H1 (cell line): ENCODE measurements around the gene GOLGA1. TPM values are rescaled to one million over a fixed set of nuclear protein-coding genes. Genes with fewer than 3 reads are reported as not detected.

Experiments
- CTCF ChIA-PET: fragments of 300-600 bp; sonication (Branson Sonifier 250); formaldehyde crosslinking; loops from one replicate; lab custom pipeline; 2021; ENCODE audit not compliant: partially characterized antibody; lab: Charles Lee
- POLR2A ChIA-PET: fragments of 300-600 bp; sonication (Branson Sonifier 250); formaldehyde crosslinking; loops from one replicate; lab custom pipeline; 2021; ENCODE audit warnings: inconsistent platforms; ENCODE audit not compliant: partially characterized antibody; lab: Charles Lee
- DNase-seq, 2 experiments: peaks; one replicate each; pipeline versions ENCODE4 v3.0.0 to v3.0.0-alpha.2; 2010 to 2022; ENCODE audit warnings: low spot score in 2 of 2, low read depth in 1 of 2, mixed read lengths in 1 of 2
- FAIRE-seq: peaks from 2 replicates; lab custom pipeline; 2011; peaks lifted over from hg19 to GRCh38; lab: Jason Lieb, UNC
- H2AFZ ChIP-seq: 2 replicates; pipeline ENCODE4 v1.8.1; 2012; ENCODE audit warnings: low read length, inconsistent platforms
- H2AK5ac ChIP-seq: 2 replicates; pipeline ENCODE4 v1.6.1; 2013; ENCODE audit warnings: low read depth, low read length
- H2BK120ac ChIP-seq: replicated peaks from 2 replicates; pipeline ENCODE3; 2013; ENCODE audit warnings: low read depth, low read length, inconsistent platforms
- H2BK12ac ChIP-seq: 2 replicates; pipeline ENCODE4 v1.6.1; 2013; ENCODE audit warnings: low read depth, low read length
- H2BK15ac ChIP-seq: 2 replicates; pipeline ENCODE4 v1.6.1; 2013; ENCODE audit warnings: low read length
- H2BK20ac ChIP-seq: 2 replicates; pipeline ENCODE4 v1.6.1; 2013; ENCODE audit warnings: low read length
- H2BK5ac ChIP-seq: 2 replicates; pipeline ENCODE4 v1.6.1; 2013; ENCODE audit warnings: low read depth, low read length
- H3K14ac ChIP-seq: 2 replicates; pipeline ENCODE4 v1.6.1; 2013; ENCODE audit warnings: inconsistent platforms; ENCODE audit not compliant: insufficient read length
- H3K18ac ChIP-seq: 2 replicates; pipeline ENCODE4 v1.6.1; 2013; ENCODE audit warnings: low read length; ENCODE audit errors: extremely low read depth
- H3K23ac ChIP-seq: 2 replicates; pipeline ENCODE4 v1.6.1; 2013; ENCODE audit warnings: inconsistent platforms; ENCODE audit not compliant: insufficient read length
- H3K23me2 ChIP-seq: 2 replicates; pipeline ENCODE4 v1.6.1; 2013; ENCODE audit warnings: low read depth, low read length
- H3K27ac ChIP-seq: 2 replicates; pipeline ENCODE4 v1.6.1; 2011; ENCODE audit warnings: low read depth, low read length, inconsistent platforms
- H3K27me3 ChIP-seq, 4 experiments: replicated peaks in 1 of 4; 1 replicate in 1 of 4; 2 replicates in 3 of 4; pipeline versions ENCODE4 v1.6.1 to v1.8.1; 2011 to 2013; ENCODE audit warnings: low read length in 3 of 4, mild to moderate bottlenecking in 3 of 4, inconsistent platforms in 2 of 4, mixed read lengths in 2 of 4, moderate library complexity in 1 of 4; ENCODE audit not compliant: control insufficient read depth in 3 of 4, insufficient read depth in 3 of 4; ENCODE audit errors: extremely low read depth in 1 of 4
- H3K36me3 ChIP-seq, 4 experiments: 2 replicates each; pipeline versions ENCODE4 v1.6.1 to v1.8.1; 2011 to 2013; ENCODE audit warnings: mild to moderate bottlenecking in 4 of 4, low read length in 3 of 4, moderate library complexity in 2 of 4, control low read depth in 1 of 4, inconsistent platforms in 1 of 4; ENCODE audit not compliant: insufficient read depth in 4 of 4, control insufficient read depth in 2 of 4
- H3K4ac ChIP-seq: replicated peaks from 2 replicates; pipeline ENCODE3; 2013; ENCODE audit warnings: low read length, low read depth, mixed read lengths, inconsistent platforms; ENCODE audit not compliant: insufficient read length
- H3K4me1 ChIP-seq, 4 experiments: replicated peaks in 1 of 4; 1 replicate in 1 of 4; 2 replicates in 3 of 4; pipeline versions ENCODE4 v1.6.1 to v1.8.1; 2011 to 2013; ENCODE audit warnings: low read length in 3 of 4, inconsistent platforms in 2 of 4, mixed read lengths in 1 of 4; ENCODE audit not compliant: insufficient read depth in 4 of 4, control insufficient read depth in 3 of 4
- H3K4me2 ChIP-seq, 2 experiments: 2 replicates each; pipeline versions ENCODE4 v1.6.1 to v1.8.1; 2011 to 2013; ENCODE audit warnings: low read depth in 2 of 2, low read length in 2 of 2, control low read depth in 1 of 2, inconsistent platforms in 1 of 2, mild to moderate bottlenecking in 1 of 2; ENCODE audit not compliant: insufficient read depth in 1 of 2
- H3K4me3 ChIP-seq, 4 experiments: fragments of 200-600, 300-600 bp in 1 of 4; sonication (generic), shearing (Covaris generic), sonication (Bioruptor Twin) in 1 of 4; 2 replicates each; pipeline versions ENCODE4 v1.5.1 to v1.8.1; 2011 to 2016; ENCODE audit warnings: low read length in 4 of 4, low read depth in 3 of 4, control low read depth in 2 of 4, inconsistent platforms in 2 of 4, mild to moderate bottlenecking in 2 of 4, mixed read lengths in 1 of 4, moderate library complexity in 1 of 4; ENCODE audit not compliant: insufficient read depth in 2 of 4; ENCODE audit errors: extremely low read depth in 1 of 4
- H3K56ac ChIP-seq: replicated peaks from 2 replicates; pipeline ENCODE3; 2013; ENCODE audit warnings: low read depth, mild to moderate bottlenecking, mixed read lengths, low read length, inconsistent platforms; ENCODE audit not compliant: insufficient read length
- H3K79me1 ChIP-seq: 2 replicates; pipeline ENCODE4 v1.6.1; 2013; ENCODE audit warnings: low read depth, low read length, control low read depth
- H3K79me2 ChIP-seq, 2 experiments: 2 replicates each; pipeline versions ENCODE4 v1.6.1 to v1.8.1; 2012 to 2013; ENCODE audit warnings: low read length in 2 of 2, mild to moderate bottlenecking in 2 of 2, inconsistent platforms in 1 of 2; ENCODE audit not compliant: insufficient read depth in 2 of 2, control insufficient read depth in 1 of 2
- H3K9ac ChIP-seq, 4 experiments: replicated peaks in 1 of 4; 1 replicate in 1 of 4; 2 replicates in 3 of 4; pipeline versions ENCODE4 v1.6.1 to v1.8.1; 2011 to 2013; ENCODE audit warnings: low read depth in 3 of 4, low read length in 3 of 4, control low read depth in 2 of 4, mild to moderate bottlenecking in 2 of 4, moderate library complexity in 2 of 4, inconsistent platforms in 1 of 4; ENCODE audit errors: extremely low read depth in 1 of 4
- H3K9me3 ChIP-seq, 2 experiments: 2 replicates each; pipeline versions ENCODE4 v1.6.1 to v1.8.1; 2012 to 2013; ENCODE audit warnings: mild to moderate bottlenecking in 2 of 2, moderate library complexity in 2 of 2, control low read depth in 1 of 2, inconsistent platforms in 1 of 2, low read depth in 1 of 2, low read length in 1 of 2, mixed read lengths in 1 of 2; ENCODE audit not compliant: insufficient read depth in 2 of 2
- H4K20me1 ChIP-seq, 2 experiments: replicated peaks in 1 of 2; 2 replicates each; pipeline versions ENCODE3 to v1.8.1; 2011 to 2013; ENCODE audit warnings: inconsistent platforms in 2 of 2, low read length in 2 of 2, mild to moderate bottlenecking in 1 of 2; ENCODE audit not compliant: insufficient read depth in 2 of 2, control insufficient read depth in 1 of 2
- H4K5ac ChIP-seq: 2 replicates; pipeline ENCODE4 v1.6.1; 2013; ENCODE audit warnings: low read length, low read depth, mixed read lengths, inconsistent platforms; ENCODE audit not compliant: insufficient read length
- H4K8ac ChIP-seq: 2 replicates; pipeline ENCODE4 v1.8.0; 2013; ENCODE audit warnings: mild to moderate bottlenecking, moderate library complexity, low read length, inconsistent platforms; ENCODE audit not compliant: insufficient read depth; ENCODE audit errors: extremely low read depth
- H4K91ac ChIP-seq: replicated peaks from 2 replicates; pipeline ENCODE3; 2013; ENCODE audit warnings: low read length, mixed read lengths, inconsistent platforms; ENCODE audit not compliant: insufficient read length
- ASH2L ChIP-seq: fragments of 200-600, 300-600 bp; sonication (generic); IDR thresholded peaks from one replicate; pipeline ENCODE4 v1.7.1; 2017; ENCODE audit warnings: low read length
- CTBP2 ChIP-seq: IDR thresholded peaks from 2 replicates; pipeline ENCODE4 v1.7.0; 2011; ENCODE audit warnings: borderline replicate concordance, mild to moderate bottlenecking, moderate library complexity, mixed read lengths, low read length; ENCODE audit not compliant: insufficient read depth, insufficient read length
- E2F6 ChIP-seq: IDR thresholded peaks from 2 replicates; pipeline ENCODE4 v1.6.1; 2012; ENCODE audit warnings: inconsistent platforms
- EP300 ChIP-seq, 2 experiments: IDR thresholded peaks; 1 replicate in 1 of 2; 2 replicates in 1 of 2; pipeline ENCODE4 v1.6.1; 2011 to 2012; ENCODE audit warnings: low read depth in 2 of 2, low read length in 2 of 2, mild to moderate bottlenecking in 2 of 2, borderline replicate concordance in 1 of 2, inconsistent platforms in 1 of 2, moderate library complexity in 1 of 2
- JUND ChIP-seq: IDR thresholded peaks from 2 replicates; pipeline ENCODE4 v1.6.1; 2011; ENCODE audit warnings: mild to moderate bottlenecking, improper control_type of control experiment, low read length
- MAFK ChIP-seq: IDR thresholded peaks from 2 replicates; pipeline ENCODE4 v1.6.1; 2012; ENCODE audit warnings: low read depth, mild to moderate bottlenecking, improper control_type of control experiment, low read length
- PHF8 ChIP-seq: fragments of 200-600 bp; sonication (generic); conservative IDR thresholded peaks from 2 replicates; pipeline ENCODE4 v1.7.1; 2012; ENCODE audit warnings: low read depth, mild to moderate bottlenecking, inconsistent platforms, low read length, moderate library complexity
- SIRT6 ChIP-seq: IDR thresholded peaks from one replicate; pipeline ENCODE4 v1.7.1; 2012; ENCODE audit warnings: low read length, inconsistent platforms
- SP1 ChIP-seq: IDR thresholded peaks from 2 replicates; pipeline ENCODE4 v1.6.1; 2011; ENCODE audit warnings: low read depth, low read length
- TCF12 ChIP-seq: IDR thresholded peaks from 2 replicates; pipeline ENCODE4 v1.6.1; 2011; ENCODE audit warnings: low read depth, mild to moderate bottlenecking, low read length
- WGBS, 2 experiments: shearing (Covaris generic) in 1 of 2; methylation state at CpG; one replicate each; pipeline versions ENCODE4 v1.1.6 to v1.1.7; 2013 to 2015; ENCODE audit warnings: low lambda C conversion rate in 2 of 2, mixed read lengths in 2 of 2, inconsistent platforms in 1 of 2, low coverage in 1 of 2, missing lambda C conversion rate in 1 of 2; ENCODE audit not compliant: insufficient replicate concordance in 2 of 2, insufficient coverage in 1 of 2, insufficient read length in 1 of 2; ENCODE audit errors: extremely low coverage in 1 of 2, missing lambda C conversion rate in 1 of 2; 5-methylcytosine and 5-hydroxymethylcytosine counted together
- polyA plus RNA-seq, 7 experiments: library from polyadenylated mRNA; depleted of rRNA in 3 of 7; stranded (reverse) in 5 of 7; unstranded in 2 of 7; fragments of >200 nt in 5 of 7; fragments of 200-250 nt in 2 of 7; gene quantifications; 1 replicate in 5 of 7; 2 replicates in 1 of 7; 4 replicates in 1 of 7; pipeline versions ENCODE4 v1.2.1 to v1.2.3, GENCODE V29; 2011 to 2013; ENCODE audit warnings: missing spikeins in 2 of 7, mixed read lengths in 2 of 7
- total RNA-seq: library from RNA; stranded (reverse); fragmentation: NEBNext Ultra II Directional; extraction: Animal tissue kit (Norgen Biotek cat#: 25700); gene quantifications from 2 replicates; pipeline ENCODE4 v1.2.1, GENCODE V29; 2021

Gene GOLGA1
- total and polyA plus RNA-seq, 2 of the 8 experiments (the other 6 are each of a cell fraction or from before 2014, with no cell fraction given) = 4.8 to 6.5 TPM

GRCh38 chr9:124946167-124946566, 5.3 kb upstream of the GOLGA1 start:
- Histone ChIP-seq H3K4me2 (no peak overlapping the region), H3K23me2 (0 out of 2 replicates have a peak, but pooled peaks cover 4% of the 10 kb centered on the region), H3K56ac (no peak overlapping the region), H3K9me3 (no peaks in the 10 kb centered on the region), H3K27me3 (no peaks in the 10 kb centered on the region; a peak in 1 of 7 replicates), H2BK120ac (no peak overlapping the region), H4K91ac (no peak overlapping the region), H4K5ac (no peak overlapping the region), H3K4me1 (no peaks in the 10 kb centered on the region; a peak in 1 of 7 replicates), H3K79me2 (no peaks in the 10 kb centered on the region), H3K14ac (no peak overlapping the region), H3K18ac (no peak overlapping the region), H3K79me1 (no peaks in the 10 kb centered on the region), H3K9ac (no peak overlapping the region), H3K4me3 (no peak overlapping the region), H4K20me1 (no peaks in the 10 kb centered on the region), H2BK12ac (no peak overlapping the region), H2AK5ac (no peak overlapping the region), H3K36me3 (no peaks in the 10 kb centered on the region), H2BK15ac (no peak overlapping the region), H3K4ac (no peak overlapping the region), H2BK20ac (no peak overlapping the region), H3K23ac (no peak overlapping the region), H2AFZ (no peak overlapping the region), H2BK5ac (no peak overlapping the region), H4K8ac (no peak overlapping the region), H3K27ac (no peak overlapping the region)
- 83% methylated on average over 1 of the region's 1 CpG; no CpG with 5 or more reads in 1 of the 2 experiments for WGBS, 2 experiments
- ChIA-PET POLR2A (no interaction called here), CTCF (no interaction called here)
- TF ChIP-seq MAFK (no peak), JUND (no peak), SP1 (no peak), EP300 (IDR thresholded peaks at IDR 0.05; ENCODE audit: borderline replicate concordance in 1 of 2, low read depth in 2 of 2, low read length in 2 of 2) (no peak), PHF8 (no peak), ASH2L (no peak), E2F6 (no peak), TCF12 (no peak), SIRT6 (no peak), CTBP2 (no peak)
- no peak for DNase-seq
- no peak for FAIRE-seq
